ENCODE measurements around the gene HDAC7. TPM values are rescaled to one million over a fixed set of nuclear protein-coding genes. Genes with fewer than 3 reads are reported as not detected.
"Not testable (repeated sequence)": the region's sequence is repeated elsewhere in the genome, so short reads cannot be mapped to it uniquely, and the experiment has no call there.

HDAC7 gene
- total RNA-seq, 1 donor from 2014 or later = 93.2 TPM

DNA sequence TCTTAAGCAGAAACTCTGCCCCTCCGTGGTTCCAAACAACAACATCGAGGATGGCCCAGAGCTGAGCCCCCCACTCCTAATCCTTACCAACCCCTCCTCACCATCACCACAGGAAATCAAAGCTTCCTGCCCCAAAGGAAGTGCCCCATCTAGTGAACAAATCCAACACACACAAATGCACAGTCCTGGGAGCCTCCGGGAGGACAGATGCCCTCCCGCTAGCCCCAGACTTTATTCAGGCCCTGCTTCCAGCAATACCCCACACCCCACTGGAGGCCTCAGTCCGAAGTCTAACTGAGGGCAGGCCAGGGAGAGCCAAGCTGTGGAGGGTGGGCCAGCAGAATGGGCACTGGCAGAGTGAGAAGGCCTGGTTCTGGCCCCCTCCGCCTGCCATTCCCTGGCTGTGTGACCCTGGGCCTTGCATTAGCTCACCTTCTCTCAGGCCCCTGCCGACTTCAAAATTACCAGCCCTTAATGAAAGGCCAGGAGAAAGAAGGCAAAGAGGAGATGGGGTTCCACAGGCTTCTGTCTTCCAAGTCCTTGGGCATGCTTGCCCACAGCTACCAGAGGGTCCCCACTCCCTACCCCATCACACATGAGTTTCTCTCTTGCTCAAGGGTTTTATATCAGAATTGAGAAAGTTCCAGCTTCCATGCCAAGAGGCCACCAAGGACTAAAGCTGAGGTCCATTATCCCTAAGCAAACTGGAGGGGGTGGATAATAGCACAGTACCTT, 2.3 kb downstream of the HDAC7 start:
- Mint-ChIP-seq H3K4me1 (ENCODE audit: low read depth) (peaks cover 81% of the 10 kb centered on the region), H3K9me3 (ENCODE audit: low read depth) (no peaks in the 10 kb centered on the region), H3K27me3 (ENCODE audit: low read depth) (no peaks in the 10 kb centered on the region), H3K27ac (ENCODE audit: unreplicated experiment) (peak overlapping the region; percentile 85), H3K4me3 (ENCODE audit: unreplicated experiment) (peak overlapping the region; percentile 89), H3K36me3 (ENCODE audit: low read depth) (no peaks in the 10 kb centered on the region)
- DNase-seq (ENCODE audit: low spot score) = peak; percentile 64
- TF ChIP-seq, protein P1, sequence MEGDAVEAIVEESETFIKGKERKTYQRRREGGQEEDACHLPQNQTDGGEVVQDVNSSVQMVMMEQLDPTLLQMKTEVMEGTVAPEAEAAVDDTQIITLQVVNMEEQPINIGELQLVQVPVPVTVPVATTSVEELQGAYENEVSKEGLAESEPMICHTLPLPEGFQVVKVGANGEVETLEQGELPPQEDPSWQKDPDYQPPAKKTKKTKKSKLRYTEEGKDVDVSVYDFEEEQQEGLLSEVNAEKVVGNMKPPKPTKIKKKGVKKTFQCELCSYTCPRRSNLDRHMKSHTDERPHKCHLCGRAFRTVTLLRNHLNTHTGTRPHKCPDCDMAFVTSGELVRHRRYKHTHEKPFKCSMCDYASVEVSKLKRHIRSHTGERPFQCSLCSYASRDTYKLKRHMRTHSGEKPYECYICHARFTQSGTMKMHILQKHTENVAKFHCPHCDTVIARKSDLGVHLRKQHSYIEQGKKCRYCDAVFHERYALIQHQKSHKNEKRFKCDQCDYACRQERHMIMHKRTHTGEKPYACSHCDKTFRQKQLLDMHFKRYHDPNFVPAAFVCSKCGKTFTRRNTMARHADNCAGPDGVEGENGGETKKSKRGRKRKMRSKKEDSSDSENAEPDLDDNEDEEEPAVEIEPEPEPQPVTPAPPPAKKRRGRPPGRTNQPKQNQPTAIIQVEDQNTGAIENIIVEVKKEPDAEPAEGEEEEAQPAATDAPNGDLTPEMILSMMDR (IDR thresholded peaks at IDR 0.05) = peak; percentile 73

GRCh38 chr12:47816403-47817271, 3.1 kb downstream of the HDAC7 start:
- H3K27me3 Mint-ChIP-seq (ENCODE audit: low read depth) = no peaks in the 10 kb centered on the region
- no peaks in the 10 kb centered on the region for H3K9me3 Mint-ChIP-seq (ENCODE audit: low read depth)

GRCh38 chr12:47815447-47815846, 4.3 kb downstream of the HDAC7 start:
- peaks cover 83% of the 10 kb centered on the region for H3K4me1 Mint-ChIP-seq (ENCODE audit: low read depth)
- H3K36me3 Mint-ChIP-seq (ENCODE audit: low read depth); H3K9me3 Mint-ChIP-seq (ENCODE audit: low read depth); H3K4me3 Mint-ChIP-seq (ENCODE audit: unreplicated experiment); H3K27me3 Mint-ChIP-seq (ENCODE audit: low read depth); DNase-seq (ENCODE audit: low spot score): not testable (repeated sequence)
- peak overlapping the region; percentile 66 for H3K27ac Mint-ChIP-seq (ENCODE audit: unreplicated experiment)

More at GRCh38 chr12:47816403-47817271, 3.1 kb downstream of the HDAC7 start:
- peak overlapping the region; percentile 89 for H3K4me3 Mint-ChIP-seq (ENCODE audit: unreplicated experiment)
- no peaks in the 10 kb centered on the region for H3K36me3 Mint-ChIP-seq (ENCODE audit: low read depth)
- peak overlapping the region; percentile 85 for H3K27ac Mint-ChIP-seq (ENCODE audit: unreplicated experiment)
- H3K4me1 Mint-ChIP-seq (ENCODE audit: low read depth) = peaks cover 81% of the 10 kb centered on the region
- TF ChIP-seq, protein P1 (IDR thresholded peaks at IDR 0.05) = no peak
- peak; percentile 75 for DNase-seq (ENCODE audit: low spot score)

DNA sequence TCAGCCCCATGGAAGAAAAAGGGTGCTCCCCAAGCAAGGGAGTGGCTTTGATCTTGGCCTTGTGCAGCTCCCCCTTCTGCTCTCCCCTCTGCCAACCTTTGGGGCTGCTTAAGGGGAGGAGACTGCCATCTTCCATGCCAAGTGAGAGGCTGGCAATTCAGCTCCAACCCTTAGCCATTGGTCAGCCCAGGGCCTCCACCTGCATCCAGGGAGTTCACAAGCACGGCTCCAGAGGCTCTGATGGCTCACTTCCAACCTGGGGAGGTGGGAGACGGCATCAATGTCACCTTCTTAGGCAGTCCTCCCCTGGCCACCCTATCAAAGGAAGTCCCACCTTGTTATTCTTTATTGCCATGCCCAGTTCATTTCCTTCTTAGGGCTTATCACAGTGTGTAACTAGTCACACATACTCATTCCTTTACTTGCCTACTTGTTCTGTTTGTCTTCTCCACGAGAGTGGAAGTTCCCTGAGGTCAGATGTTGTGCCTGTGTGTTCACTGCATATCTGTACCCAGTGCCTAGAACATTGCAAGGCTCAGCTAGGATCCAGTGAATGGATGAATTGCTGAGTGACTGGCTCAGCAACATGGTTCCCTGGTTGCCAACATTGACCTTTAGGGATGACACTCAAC, 5.0 kb downstream of the HDAC7 start:
- no peak for DNase-seq (ENCODE audit: low spot score)
- Mint-ChIP-seq H3K36me3 (ENCODE audit: low read depth) (no peaks in the 10 kb centered on the region), H3K4me3 (ENCODE audit: unreplicated experiment) (no peak overlapping the region), H3K9me3 (ENCODE audit: low read depth) (no peaks in the 10 kb centered on the region), H3K4me1 (ENCODE audit: low read depth) (peaks cover 90% of the 10 kb centered on the region), H3K27me3 (ENCODE audit: low read depth) (no peaks in the 10 kb centered on the region), H3K27ac (ENCODE audit: unreplicated experiment) (peak overlapping the region; percentile 27)
- TF ChIP-seq, protein P1 (IDR thresholded peaks at IDR 0.05) = no peak

DNA sequence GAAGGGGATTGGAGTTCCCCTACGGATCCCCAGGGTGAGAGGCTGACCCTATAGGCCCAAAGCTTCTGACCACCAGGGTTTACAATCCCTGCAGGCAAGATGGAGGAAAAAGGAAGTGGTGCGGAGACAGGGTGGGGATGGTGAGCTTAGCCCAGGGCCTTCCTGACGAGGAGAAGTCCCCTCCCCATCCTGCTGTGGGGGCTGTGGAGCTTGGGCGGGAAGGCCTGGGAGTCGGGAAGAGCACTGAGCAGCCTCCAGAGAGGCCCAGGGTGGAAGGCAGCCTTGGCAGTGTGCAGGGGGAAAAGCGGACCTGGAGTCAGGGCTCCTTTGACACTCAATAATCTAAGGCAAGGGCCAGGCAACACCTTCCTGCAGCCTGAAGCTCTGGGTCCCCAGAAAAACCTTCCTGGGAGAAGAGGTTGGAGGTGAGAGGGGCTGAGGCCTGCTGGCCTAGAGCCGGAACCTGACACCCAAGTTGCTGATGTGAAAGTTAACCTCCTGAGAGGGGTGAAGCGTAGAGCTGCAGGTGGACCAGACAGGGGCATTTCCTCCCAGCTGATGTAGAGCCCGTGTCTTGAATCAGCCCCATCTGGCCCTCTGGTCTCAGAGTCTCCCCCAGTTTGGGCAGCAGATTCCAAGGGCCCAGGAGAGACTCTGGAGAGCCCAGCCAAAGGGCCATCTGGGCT, 6.0 kb downstream of the HDAC7 start:
- Mint-ChIP-seq H3K27me3 (ENCODE audit: low read depth) (no peaks in the 10 kb centered on the region), H3K27ac (ENCODE audit: unreplicated experiment) (peak overlapping the region; percentile 95), H3K4me3 (ENCODE audit: unreplicated experiment) (peak overlapping the region; percentile 50), H3K36me3 (ENCODE audit: low read depth) (no peaks in the 10 kb centered on the region), H3K4me1 (ENCODE audit: low read depth) (peaks cover 97% of the 10 kb centered on the region), H3K9me3 (ENCODE audit: low read depth) (no peaks in the 10 kb centered on the region)
- TF ChIP-seq, protein P1 (IDR thresholded peaks at IDR 0.05) = no peak
- no peak for DNase-seq (ENCODE audit: low spot score)

Measured in chondrocyte (in vitro differentiated cells).